Kidney epithelial cell (primary cell): ENCODE data around the gene TAPBP. TPM values are rescaled to one million over a fixed set of nuclear protein-coding genes. Genes with fewer than 3 reads are reported as not detected.
"Not testable (repeated sequence)": the region's sequence is repeated elsewhere in the genome, so short reads cannot be mapped to it uniquely, and the experiment has no call there.

Source experiments
- DNase-seq: peaks from one replicate; pipeline ENCODE4 v3.0.0-alpha.2; 2010; ENCODE audit warnings: low read depth
- H3K27me3 ChIP-seq: 2 replicates; pipeline ENCODE4 v1.6.0; 2011; ENCODE audit warnings: low read length; ENCODE audit not compliant: control insufficient read depth, insufficient read depth
- H3K36me3 ChIP-seq: 2 replicates; pipeline ENCODE4 v1.5.1; 2011; ENCODE audit warnings: low read length; ENCODE audit not compliant: control insufficient read depth, insufficient read depth
- H3K4me3 ChIP-seq: 2 replicates; pipeline ENCODE4 v1.5.1; 2011; ENCODE audit warnings: low read depth, mild to moderate bottlenecking, control low read depth, low read length
- total RNA-seq: library from RNA; depleted of rRNA; stranded (reverse); fragments of >200 nt; gene quantifications from 2 replicates; pipeline ENCODE4 v1.2.3, GENCODE V29; 2015
- TF ChIP-seq, protein P1 (sequence below): IDR thresholded peaks from 2 replicates; pipeline ENCODE4 v1.5.1; 2011; ENCODE audit warnings: mild to moderate bottlenecking, moderate library complexity, low read length, control low read depth, inconsistent platforms; ENCODE audit not compliant: insufficient read depth, poor library complexity, severe bottlenecking

The TAPBP gene
- total RNA-seq, 1 donor from 2014 or later = 214 TPM

DNA sequence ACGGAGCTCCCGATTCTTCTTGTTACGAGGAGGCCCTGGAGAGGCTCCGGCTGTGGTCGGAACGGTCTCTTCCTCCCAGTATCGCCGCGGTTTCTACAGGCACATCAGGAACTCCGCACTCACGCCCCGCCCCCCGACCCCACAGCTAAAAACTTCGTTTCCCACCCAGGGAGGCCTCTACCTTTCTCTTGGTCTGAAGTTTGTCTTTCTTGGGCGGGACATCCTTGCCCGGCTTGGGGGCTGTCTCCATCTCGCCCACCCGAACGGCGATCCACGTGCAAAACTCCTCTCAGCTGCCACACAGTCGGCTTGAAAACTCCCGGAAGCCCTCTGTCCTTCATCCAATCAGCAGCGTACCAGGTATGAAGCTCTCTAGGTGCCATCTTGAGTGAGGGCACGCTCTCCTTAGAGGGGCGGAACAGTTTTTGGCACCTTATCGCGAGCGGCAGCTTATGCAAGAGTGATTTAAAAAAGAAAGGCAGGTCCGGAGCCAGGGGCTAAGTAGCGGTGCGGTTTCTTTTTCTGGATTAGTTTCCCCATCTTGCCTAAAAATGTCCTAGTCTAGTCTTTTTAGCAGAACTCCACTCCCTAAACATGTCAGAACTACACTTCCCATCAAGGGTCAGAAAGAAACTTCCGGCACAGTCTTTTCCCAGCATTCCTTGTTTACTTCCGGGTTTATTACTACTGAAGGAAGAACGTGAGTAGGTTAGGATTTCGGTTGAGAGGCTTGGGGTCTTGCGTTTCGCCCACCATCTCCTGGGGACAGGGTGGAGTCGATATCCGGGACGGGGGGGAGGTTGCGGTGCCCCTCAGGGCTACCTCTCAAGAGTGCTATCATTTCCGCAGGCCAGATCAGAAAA lies 24.7 kb downstream of the TAPBP start, which contains the start of the genes PFDN6 and WDR46:
PFDN6 (plus strand) TSS at position 681 of the 863 bp plus-strand sequence. CDS start 256 bp downstream, outside the sequence.
WDR46 (minus strand) TSS at position 319 of the 863 bp plus-strand sequence; CDS start at position 250, 69 bp downstream.
- no peak for DNase-seq
- Histone ChIP-seq H3K36me3 (no peaks in the 10 kb centered on the region), H3K4me3 (peak within 1 kb of the TSS; percentile 83), H3K27me3 (no peaks in the 10 kb centered on the region)
- TF ChIP-seq, protein P1, sequence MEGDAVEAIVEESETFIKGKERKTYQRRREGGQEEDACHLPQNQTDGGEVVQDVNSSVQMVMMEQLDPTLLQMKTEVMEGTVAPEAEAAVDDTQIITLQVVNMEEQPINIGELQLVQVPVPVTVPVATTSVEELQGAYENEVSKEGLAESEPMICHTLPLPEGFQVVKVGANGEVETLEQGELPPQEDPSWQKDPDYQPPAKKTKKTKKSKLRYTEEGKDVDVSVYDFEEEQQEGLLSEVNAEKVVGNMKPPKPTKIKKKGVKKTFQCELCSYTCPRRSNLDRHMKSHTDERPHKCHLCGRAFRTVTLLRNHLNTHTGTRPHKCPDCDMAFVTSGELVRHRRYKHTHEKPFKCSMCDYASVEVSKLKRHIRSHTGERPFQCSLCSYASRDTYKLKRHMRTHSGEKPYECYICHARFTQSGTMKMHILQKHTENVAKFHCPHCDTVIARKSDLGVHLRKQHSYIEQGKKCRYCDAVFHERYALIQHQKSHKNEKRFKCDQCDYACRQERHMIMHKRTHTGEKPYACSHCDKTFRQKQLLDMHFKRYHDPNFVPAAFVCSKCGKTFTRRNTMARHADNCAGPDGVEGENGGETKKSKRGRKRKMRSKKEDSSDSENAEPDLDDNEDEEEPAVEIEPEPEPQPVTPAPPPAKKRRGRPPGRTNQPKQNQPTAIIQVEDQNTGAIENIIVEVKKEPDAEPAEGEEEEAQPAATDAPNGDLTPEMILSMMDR = no peak

DNA sequence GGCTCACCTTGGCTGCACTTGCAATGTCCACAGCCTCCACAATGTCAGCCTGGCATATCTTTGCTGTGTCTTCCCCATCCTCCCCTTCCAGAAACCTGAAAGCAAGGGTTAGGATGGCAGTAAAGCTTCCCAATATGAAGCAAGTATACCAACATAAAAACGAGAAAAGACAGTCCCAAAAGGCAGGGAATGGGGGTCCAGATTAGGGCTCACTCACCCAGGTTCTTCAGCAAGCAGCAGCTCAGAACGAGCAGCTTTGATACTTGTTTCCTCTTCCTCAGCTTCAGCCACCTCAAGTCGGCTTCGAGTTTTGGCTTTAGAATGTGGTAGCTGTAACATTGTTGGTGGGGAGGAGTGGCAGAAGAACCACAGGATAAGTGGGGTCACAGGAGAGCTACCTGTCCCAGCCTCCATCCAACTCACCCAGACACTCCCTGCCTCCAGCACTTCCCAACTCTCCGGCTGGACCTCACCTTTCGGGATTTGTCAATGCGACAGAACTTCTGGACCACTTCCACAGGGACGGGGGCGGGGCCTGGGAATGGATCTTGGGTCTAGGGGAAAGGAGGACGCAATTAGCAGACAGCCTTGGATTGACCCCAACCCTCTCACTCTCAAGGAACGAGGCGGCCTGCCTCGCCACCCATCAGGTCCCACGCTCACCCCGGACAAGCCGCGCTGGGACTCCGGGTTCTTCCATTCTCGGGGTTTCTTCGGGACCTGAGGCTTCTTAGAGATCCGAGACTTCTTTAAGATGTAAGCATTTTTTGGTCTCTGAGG lies 25.5 kb downstream of the TAPBP start:
- Histone ChIP-seq H3K4me3 (peak overlapping the region; percentile 83), H3K36me3 (no peaks in the 10 kb centered on the region), H3K27me3 (no peaks in the 10 kb centered on the region)
- TF ChIP-seq, protein P1 = no peak
- no peak for DNase-seq

DNA sequence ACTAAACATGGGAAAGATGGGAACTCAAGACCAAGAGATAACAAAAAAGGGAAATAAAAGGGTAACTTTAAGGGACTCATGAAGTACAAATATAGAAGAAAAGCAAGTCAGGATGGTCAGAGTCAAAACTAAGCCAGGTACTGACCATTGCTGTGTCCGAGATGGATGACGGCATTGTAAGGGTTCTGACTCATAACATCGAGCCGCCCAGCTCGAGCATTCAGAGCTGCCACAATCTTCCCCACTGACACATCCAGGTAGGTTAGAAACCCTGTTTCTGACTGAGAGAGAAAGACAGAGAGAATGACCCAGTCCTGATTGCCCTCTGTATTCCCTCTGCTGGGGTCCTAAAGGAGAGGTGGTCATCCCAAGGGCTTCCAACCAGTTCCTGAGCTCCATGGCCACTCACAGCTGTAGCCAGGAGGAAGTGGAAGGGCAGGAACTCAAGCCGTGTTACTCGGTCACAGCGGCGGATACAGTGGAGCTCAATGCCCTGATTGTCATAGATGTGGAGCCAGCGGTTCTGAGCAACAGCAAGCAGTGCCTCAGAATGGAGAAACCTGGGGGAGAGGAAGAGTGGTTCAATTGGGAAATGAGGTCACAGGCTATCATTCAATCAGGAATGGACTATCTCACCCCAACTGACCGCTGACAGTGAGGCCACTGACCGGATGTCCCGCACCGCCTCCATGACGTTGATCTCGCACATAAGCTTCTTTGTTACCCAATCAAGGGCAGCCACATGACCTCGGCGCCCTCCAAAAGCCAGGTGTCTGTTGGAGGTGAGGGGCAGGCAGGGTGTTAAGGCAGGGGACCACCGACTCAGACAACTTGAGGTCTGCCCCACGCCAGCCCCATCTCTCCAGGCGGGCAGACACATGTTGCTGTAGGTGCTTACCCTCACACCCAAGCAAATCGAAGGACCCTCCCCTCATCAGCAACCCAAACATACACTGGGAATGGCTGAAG lies 26.6 kb downstream of the TAPBP start:
- no peaks in the 10 kb centered on the region for H3K36me3 ChIP-seq
- TF ChIP-seq, protein P1 = no peak

DNA sequence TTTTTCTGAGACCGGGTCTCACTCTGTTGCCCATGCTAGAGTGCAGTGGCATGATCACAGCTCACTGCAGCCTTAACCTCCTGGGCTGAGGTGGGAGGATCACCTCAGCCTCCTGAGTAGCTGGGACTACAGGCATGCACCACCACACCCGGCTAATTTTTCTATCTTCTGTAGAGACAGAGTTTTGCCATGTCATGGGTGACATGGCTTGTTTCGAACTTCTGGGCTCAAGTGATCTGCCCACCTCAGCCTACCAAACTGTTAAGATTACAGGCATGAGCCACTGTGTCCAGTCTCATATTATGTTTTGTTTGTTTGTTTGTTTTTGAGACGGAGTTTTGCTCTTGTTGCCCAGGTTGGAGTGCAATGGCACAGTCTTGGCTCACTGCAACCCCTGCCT lies 28.7 kb downstream of the TAPBP start:
- H3K36me3 ChIP-seq, DNase-seq, H3K4me3 ChIP-seq, H3K27me3 ChIP-seq: not testable (repeated sequence)

More for the DNA sequence above, 26.6 kb downstream of the TAPBP start:
- DNase-seq = no peak
- Histone ChIP-seq H3K4me3 (no peak overlapping the region), H3K27me3 (no peaks in the 10 kb centered on the region)

DNA sequence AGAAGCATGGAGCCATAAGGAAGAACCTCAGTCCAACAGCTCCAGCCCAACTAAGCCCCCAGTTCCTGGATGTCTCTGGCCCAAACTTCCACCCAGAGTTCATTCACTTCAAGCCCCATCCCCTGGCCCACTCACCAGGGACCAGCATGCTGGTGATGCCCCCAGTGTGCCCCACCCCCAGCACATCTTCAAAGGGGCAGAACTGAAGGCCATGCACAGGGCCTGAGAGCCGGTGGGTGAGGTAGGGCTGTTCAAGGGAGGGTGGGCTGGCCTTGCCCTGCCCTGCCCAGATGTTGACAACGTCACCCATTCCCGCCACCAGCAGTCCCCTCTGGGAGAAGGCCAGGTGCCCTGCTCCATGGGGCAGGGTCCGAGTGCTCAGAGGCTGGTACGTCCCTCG lies 33.3 kb downstream of the TAPBP start:
- peaks cover 4% of the 10 kb centered on the region for H3K36me3 ChIP-seq
- DNase-seq = no peak
- TF ChIP-seq, protein P1 = no peak
- no peaks in the 10 kb centered on the region for H3K27me3 ChIP-seq
- H3K4me3 ChIP-seq = no peak overlapping the region
